GM12878 (cell line): ENCODE results near the gene ABCA7. TPM values are rescaled to one million over a fixed set of nuclear protein-coding genes. Genes with fewer than 3 reads are reported as not detected.

ENCODE experiments used
- BRCA1 ChIP-seq: IDR thresholded peaks from 2 replicates; pipeline ENCODE4 v1.6.1; 2011; ENCODE audit warnings: low read depth, low read length, improper control_type of control experiment
- CHD4 ChIP-seq: fragments of 200-600 bp; sonication (generic); IDR thresholded peaks from 2 replicates; pipeline ENCODE4 v1.6.1; 2016; ENCODE audit warnings: mild to moderate bottlenecking
- GATAD2B ChIP-seq: fragments of 450-650 bp; conservative IDR thresholded peaks from 2 replicates; pipeline ENCODE4 v1.6.1; 2017; ENCODE audit warnings: low read depth, mild to moderate bottlenecking, moderate library complexity
- HCFC1 ChIP-seq: fragments of 150-350 bp; IDR thresholded peaks from 2 replicates; pipeline ENCODE4 v1.6.1; 2014; ENCODE audit warnings: low read length
- IKZF1 ChIP-seq: fragments of 450-650 bp; conservative IDR thresholded peaks from 2 replicates; pipeline ENCODE4 v1.6.1; 2017; ENCODE audit warnings: antibody characterized with exemption, mild to moderate bottlenecking
- KDM1A ChIP-seq: fragments of 200-600 bp; sonication (generic); IDR thresholded peaks from 2 replicates; pipeline ENCODE4 v1.6.1; 2016; ENCODE audit warnings: borderline replicate concordance
- KLF5 ChIP-seq: fragments of 450-650 bp; IDR thresholded peaks from 2 replicates; pipeline ENCODE4 v1.6.1; 2014; ENCODE audit warnings: mild to moderate bottlenecking; ENCODE audit not compliant: partially characterized antibody
- MTA2 ChIP-seq: fragments of 450-650 bp; IDR thresholded peaks from 2 replicates; pipeline ENCODE4 v1.6.1; 2016; ENCODE audit warnings: low read depth, mild to moderate bottlenecking, moderate library complexity
- NBN ChIP-seq: fragments of 450-650 bp; IDR thresholded peaks from 2 replicates; pipeline ENCODE4 v1.6.1; 2016
- NR2C1 ChIP-seq: fragments of 450-650 bp; IDR thresholded peaks from 2 replicates; pipeline ENCODE4 v1.6.1; 2017; ENCODE audit warnings: antibody characterized with exemption, mild to moderate bottlenecking, moderate library complexity
- PML ChIP-seq: IDR thresholded peaks from 2 replicates; pipeline ENCODE4 v1.6.1; 2012; ENCODE audit warnings: low read length, inconsistent platforms
- YBX1 ChIP-seq: fragments of 450-650 bp; IDR thresholded peaks from 2 replicates; pipeline ENCODE4 v1.6.1; 2016; ENCODE audit warnings: antibody characterized with exemption
- ZNF384 ChIP-seq: IDR thresholded peaks from 2 replicates; pipeline ENCODE4 v1.6.1; 2012; ENCODE audit warnings: low read depth, mild to moderate bottlenecking, low read length, improper control_type of control experiment, borderline replicate concordance
- polyA plus RNA-seq, 11 experiments: library from polyadenylated mRNA; depleted of rRNA in 4 of 11; unstranded in 6 of 11; stranded (reverse) in 5 of 11; fragments of >200 nt; fragmentation: Nextera tagmentation in 4 of 11; fragmentation: Illumina TruSeq in 1 of 11; extraction: Ambion mirVana in 4 of 11; extraction: Trizol in 1 of 11; gene quantifications; 1 replicate in 1 of 11; 2 replicates in 10 of 11; pipeline versions ENCODE4 v1.2.1 to v1.2.3, GENCODE V29; 2011 to 2016; ENCODE audit warnings: inconsistent platforms in 2 of 11, missing spikeins in 2 of 11, low read depth in 1 of 11
- total RNA-seq, 4 experiments: library from RNA; depleted of rRNA in 3 of 4; stranded (reverse); fragments of >200 nt in 3 of 4; fragmentation: Illumina TruSeq in 1 of 4; extraction: Trizol in 1 of 4; gene quantifications; 2 replicates each; pipeline versions ENCODE4 v1.2.1 to v1.2.3, GENCODE V29; 2013 to 2021
- TF ChIP-seq, protein P1 (sequence below): IDR thresholded peaks from 2 replicates; pipeline ENCODE4 v1.6.1; 2011; ENCODE audit warnings: mild to moderate bottlenecking, low read depth, low read length, moderate library complexity; ENCODE audit not compliant: insufficient replicate concordance
- TF ChIP-seq, protein P2 (sequence below): IDR thresholded peaks from 2 replicates; pipeline ENCODE4 v1.6.1; 2011; ENCODE audit warnings: borderline replicate concordance, low read depth, mild to moderate bottlenecking, moderate library complexity, low read length; ENCODE audit not compliant: insufficient read depth, poor library complexity, severe bottlenecking
- TF ChIP-seq, protein P3 (sequence below): IDR thresholded peaks from 2 replicates; pipeline ENCODE4 v1.6.1; 2012; ENCODE audit warnings: mild to moderate bottlenecking, low read depth, low read length
- TF ChIP-seq, protein P4 (sequence below): IDR thresholded peaks from 2 replicates; pipeline ENCODE4 v1.6.1; 2011; ENCODE audit warnings: low read depth, low read length, improper control_type of control experiment, borderline replicate concordance
- TF ChIP-seq, protein P5 (sequence below): fragments of 150-350 bp; IDR thresholded peaks from 2 replicates; pipeline ENCODE4 v1.6.1; 2016; ENCODE audit warnings: low read depth, low read length

Gene ABCA7
- total and polyA plus RNA-seq, 10 of the 15 experiments (the other 5 are each of a cell fraction or from before 2014, with no cell fraction given), result 1.0 to 49.5 (median 14.8) TPM

DNA sequence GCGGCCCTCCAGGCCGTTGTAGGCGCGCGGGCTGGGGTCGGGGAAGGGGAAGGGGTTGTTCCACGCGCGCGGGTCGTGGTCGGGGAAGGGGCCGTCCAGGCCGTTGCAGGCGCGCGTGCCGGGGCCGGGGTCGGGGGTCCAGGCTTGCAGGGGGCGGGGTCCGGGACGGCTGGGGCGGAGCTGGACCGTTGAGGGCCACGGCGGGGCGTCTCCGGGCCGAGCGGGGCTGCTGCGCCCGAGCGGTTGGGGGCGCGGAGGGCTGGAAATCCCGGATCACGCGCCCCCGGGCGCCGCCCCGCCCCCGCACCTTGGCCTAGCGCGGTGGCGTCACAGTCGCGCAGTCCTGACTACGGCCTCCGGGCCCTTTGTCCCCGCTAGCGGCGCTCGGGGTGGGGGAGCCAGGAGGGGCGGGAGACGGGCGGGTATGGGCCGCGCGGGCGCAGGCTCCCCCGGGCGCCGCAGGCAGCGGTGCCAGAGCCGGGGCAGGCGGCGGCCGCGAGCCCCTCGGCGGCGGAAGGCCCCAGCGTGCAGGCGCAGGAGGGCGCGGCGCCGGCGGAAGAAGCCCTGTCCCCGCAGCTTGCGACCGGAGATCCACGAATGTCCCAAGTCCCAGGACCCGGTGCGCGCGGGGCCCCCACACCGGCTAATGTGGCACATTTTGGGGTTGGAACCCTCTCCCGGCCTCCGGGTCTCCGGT, 64.6 kb downstream of the ABCA7 start (continued):
- TF ChIP-seq, protein P1, sequence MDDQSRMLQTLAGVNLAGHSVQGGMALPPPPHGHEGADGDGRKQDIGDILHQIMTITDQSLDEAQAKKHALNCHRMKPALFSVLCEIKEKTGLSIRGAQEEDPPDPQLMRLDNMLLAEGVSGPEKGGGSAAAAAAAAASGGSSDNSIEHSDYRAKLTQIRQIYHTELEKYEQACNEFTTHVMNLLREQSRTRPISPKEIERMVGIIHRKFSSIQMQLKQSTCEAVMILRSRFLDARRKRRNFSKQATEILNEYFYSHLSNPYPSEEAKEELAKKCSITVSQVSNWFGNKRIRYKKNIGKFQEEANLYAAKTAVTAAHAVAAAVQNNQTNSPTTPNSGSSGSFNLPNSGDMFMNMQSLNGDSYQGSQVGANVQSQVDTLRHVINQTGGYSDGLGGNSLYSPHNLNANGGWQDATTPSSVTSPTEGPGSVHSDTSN, result no peak
- no peak for TF ChIP-seq HCFC1
- TF ChIP-seq YBX1, result no peak
- TF ChIP-seq, protein P2, sequence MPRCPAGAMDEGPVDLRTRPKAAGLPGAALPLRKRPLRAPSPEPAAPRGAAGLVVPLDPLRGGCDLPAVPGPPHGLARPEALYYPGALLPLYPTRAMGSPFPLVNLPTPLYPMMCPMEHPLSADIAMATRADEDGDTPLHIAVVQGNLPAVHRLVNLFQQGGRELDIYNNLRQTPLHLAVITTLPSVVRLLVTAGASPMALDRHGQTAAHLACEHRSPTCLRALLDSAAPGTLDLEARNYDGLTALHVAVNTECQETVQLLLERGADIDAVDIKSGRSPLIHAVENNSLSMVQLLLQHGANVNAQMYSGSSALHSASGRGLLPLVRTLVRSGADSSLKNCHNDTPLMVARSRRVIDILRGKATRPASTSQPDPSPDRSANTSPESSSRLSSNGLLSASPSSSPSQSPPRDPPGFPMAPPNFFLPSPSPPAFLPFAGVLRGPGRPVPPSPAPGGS, result peak; percentile 47
- no peak for TF ChIP-seq MTA2
- TF ChIP-seq PML, result 0 out of 2 replicates have a peak, but pooled peaks have one; percentile 11
- TF ChIP-seq KDM1A, result no peak
- TF ChIP-seq, protein P3, sequence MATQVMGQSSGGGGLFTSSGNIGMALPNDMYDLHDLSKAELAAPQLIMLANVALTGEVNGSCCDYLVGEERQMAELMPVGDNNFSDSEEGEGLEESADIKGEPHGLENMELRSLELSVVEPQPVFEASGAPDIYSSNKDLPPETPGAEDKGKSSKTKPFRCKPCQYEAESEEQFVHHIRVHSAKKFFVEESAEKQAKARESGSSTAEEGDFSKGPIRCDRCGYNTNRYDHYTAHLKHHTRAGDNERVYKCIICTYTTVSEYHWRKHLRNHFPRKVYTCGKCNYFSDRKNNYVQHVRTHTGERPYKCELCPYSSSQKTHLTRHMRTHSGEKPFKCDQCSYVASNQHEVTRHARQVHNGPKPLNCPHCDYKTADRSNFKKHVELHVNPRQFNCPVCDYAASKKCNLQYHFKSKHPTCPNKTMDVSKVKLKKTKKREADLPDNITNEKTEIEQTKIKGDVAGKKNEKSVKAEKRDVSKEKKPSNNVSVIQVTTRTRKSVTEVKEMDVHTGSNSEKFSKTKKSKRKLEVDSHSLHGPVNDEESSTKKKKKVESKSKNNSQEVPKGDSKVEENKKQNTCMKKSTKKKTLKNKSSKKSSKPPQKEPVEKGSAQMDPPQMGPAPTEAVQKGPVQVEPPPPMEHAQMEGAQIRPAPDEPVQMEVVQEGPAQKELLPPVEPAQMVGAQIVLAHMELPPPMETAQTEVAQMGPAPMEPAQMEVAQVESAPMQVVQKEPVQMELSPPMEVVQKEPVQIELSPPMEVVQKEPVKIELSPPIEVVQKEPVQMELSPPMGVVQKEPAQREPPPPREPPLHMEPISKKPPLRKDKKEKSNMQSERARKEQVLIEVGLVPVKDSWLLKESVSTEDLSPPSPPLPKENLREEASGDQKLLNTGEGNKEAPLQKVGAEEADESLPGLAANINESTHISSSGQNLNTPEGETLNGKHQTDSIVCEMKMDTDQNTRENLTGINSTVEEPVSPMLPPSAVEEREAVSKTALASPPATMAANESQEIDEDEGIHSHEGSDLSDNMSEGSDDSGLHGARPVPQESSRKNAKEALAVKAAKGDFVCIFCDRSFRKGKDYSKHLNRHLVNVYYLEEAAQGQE, result no peak
- TF ChIP-seq, protein P4, sequence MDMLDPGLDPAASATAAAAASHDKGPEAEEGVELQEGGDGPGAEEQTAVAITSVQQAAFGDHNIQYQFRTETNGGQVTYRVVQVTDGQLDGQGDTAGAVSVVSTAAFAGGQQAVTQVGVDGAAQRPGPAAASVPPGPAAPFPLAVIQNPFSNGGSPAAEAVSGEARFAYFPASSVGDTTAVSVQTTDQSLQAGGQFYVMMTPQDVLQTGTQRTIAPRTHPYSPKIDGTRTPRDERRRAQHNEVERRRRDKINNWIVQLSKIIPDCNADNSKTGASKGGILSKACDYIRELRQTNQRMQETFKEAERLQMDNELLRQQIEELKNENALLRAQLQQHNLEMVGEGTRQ, result no peak
- 0 out of 2 replicates have a peak, but pooled peaks have one; percentile 22 for TF ChIP-seq NR2C1
- TF ChIP-seq BRCA1, result no peak
- peak; percentile 53 for TF ChIP-seq IKZF1
- no peak for TF ChIP-seq NBN
- peak; percentile 30 for TF ChIP-seq GATAD2B
- no peak for TF ChIP-seq ZNF384
- TF ChIP-seq, protein P5, sequence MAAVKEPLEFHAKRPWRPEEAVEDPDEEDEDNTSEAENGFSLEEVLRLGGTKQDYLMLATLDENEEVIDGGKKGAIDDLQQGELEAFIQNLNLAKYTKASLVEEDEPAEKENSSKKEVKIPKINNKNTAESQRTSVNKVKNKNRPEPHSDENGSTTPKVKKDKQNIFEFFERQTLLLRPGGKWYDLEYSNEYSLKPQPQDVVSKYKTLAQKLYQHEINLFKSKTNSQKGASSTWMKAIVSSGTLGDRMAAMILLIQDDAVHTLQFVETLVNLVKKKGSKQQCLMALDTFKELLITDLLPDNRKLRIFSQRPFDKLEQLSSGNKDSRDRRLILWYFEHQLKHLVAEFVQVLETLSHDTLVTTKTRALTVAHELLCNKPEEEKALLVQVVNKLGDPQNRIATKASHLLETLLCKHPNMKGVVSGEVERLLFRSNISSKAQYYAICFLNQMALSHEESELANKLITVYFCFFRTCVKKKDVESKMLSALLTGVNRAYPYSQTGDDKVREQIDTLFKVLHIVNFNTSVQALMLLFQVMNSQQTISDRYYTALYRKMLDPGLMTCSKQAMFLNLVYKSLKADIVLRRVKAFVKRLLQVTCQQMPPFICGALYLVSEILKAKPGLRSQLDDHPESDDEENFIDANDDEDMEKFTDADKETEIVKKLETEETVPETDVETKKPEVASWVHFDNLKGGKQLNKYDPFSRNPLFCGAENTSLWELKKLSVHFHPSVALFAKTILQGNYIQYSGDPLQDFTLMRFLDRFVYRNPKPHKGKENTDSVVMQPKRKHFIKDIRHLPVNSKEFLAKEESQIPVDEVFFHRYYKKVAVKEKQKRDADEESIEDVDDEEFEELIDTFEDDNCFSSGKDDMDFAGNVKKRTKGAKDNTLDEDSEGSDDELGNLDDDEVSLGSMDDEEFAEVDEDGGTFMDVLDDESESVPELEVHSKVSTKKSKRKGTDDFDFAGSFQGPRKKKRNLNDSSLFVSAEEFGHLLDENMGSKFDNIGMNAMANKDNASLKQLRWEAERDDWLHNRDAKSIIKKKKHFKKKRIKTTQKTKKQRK, result no peak
- no peak for TF ChIP-seq CHD4
- TF ChIP-seq KLF5, result peak; percentile 47
